GM23248 (cell line): ENCODE results near the gene PRR36.

Source experiments
- EZH2 ChIP-seq: fragments of 200-600 bp; sonication (generic); IDR thresholded peaks from 2 replicates; pipeline ENCODE4 v1.6.1; 2018; ENCODE audit warnings: antibody characterized with exemption, mild to moderate bottlenecking; ENCODE audit not compliant: insufficient read depth, poor library complexity, severe bottlenecking
- EZH2phosphoT487 ChIP-seq: fragments of 200-600 bp; sonication (generic); IDR thresholded peaks from 2 replicates; pipeline ENCODE4 v1.6.1; 2018; ENCODE audit warnings: antibody characterized with exemption, moderate library complexity, mild to moderate bottlenecking, low read depth; ENCODE audit not compliant: insufficient read depth

- TF ChIP-seq EZH2phosphoT487: no peak
- TF ChIP-seq EZH2: no peak
These were observed 11.7 kb downstream of the PRR36 start for GRCh38 chr19:7862413-7862951.
